C4-2B (cell line): ENCODE data around the gene STAT6.

Experiments used
- H3K27ac ChIP-seq: fragments of 450-650 bp; 2 replicates; pipeline ENCODE4 v1.5.1; 2017
- ZFX ChIP-seq: fragments of 450-650 bp; IDR thresholded peaks from 2 replicates; pipeline ENCODE4 v1.6.1; 2017
- TF ChIP-seq, protein P1 (sequence below): fragments of 450-650 bp; conservative IDR thresholded peaks from 2 replicates; pipeline ENCODE4 v1.5.1; 2017; ENCODE audit warnings: mild to moderate bottlenecking

STAT6 gene

DNA sequence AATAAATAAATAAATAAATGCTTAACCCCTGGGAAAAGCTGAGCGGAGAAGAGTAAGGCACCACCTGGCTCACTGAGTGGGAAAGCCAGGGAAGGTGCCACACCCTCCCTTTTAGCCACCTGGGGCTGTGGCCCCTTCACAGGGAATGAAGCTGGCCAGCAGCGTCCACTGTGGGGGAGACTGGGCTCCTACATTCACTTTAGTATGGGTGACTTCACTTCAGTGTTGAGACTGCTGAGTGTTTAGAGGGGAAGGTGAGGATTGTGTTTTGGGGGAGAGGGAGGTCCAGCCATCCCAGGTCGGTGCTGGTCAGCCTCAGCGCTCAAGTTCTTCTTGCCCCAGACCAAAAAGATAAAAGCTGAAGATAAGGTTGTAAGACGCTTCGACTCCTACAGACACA is 20.7 kb downstream of the STAT6 start:
- H3K27ac ChIP-seq = no peak overlapping the region
- TF ChIP-seq, protein P1, sequence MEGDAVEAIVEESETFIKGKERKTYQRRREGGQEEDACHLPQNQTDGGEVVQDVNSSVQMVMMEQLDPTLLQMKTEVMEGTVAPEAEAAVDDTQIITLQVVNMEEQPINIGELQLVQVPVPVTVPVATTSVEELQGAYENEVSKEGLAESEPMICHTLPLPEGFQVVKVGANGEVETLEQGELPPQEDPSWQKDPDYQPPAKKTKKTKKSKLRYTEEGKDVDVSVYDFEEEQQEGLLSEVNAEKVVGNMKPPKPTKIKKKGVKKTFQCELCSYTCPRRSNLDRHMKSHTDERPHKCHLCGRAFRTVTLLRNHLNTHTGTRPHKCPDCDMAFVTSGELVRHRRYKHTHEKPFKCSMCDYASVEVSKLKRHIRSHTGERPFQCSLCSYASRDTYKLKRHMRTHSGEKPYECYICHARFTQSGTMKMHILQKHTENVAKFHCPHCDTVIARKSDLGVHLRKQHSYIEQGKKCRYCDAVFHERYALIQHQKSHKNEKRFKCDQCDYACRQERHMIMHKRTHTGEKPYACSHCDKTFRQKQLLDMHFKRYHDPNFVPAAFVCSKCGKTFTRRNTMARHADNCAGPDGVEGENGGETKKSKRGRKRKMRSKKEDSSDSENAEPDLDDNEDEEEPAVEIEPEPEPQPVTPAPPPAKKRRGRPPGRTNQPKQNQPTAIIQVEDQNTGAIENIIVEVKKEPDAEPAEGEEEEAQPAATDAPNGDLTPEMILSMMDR = no peak
- TF ChIP-seq ZFX = no peak

DNA sequence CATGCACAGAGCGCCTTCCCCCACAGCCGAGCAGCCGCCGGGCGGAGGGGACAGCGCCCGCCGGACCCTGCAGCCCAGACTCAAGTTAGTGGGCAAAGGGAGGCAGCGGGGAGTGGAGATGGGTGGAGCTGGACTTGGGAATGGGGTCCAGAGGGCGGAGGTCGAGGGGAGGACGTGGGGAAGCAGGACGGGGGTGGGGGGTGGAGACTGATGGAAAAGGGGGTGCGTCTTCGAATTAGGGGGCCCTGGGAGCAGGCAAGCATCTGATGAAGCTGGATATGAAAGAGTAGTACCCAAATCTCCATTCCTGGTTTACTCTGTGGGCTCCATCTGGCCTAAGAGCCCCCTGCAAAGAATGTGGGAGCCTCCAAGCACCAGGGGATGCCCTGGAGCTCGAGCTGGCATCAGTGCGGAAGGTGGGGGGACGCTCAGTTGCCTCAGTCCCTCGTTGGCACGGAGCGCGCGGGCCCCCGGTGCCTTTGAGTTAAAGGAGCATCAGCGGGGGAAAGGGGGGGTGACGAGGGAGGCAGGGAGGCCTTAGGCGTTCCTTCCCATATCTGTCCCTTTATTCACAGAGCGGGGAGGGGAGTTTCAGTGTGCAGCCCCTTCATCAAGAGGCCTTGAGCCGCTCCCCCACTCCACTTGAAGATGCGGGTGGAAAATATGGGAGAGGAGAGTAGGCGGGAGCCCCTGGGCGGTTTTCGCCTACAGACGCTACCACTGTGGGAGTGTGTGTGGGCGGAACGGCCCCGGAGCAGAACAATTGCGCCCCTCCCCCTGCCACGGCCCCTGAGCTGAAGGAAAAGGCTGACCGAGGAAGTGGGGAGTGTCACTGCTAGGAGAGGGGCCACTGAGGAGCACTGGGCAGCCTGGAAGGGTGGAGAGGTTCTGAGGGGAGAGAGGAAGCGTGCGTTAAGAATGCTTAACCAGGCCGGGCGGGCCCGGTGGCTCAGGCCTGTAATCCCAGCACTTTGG is 21.6 kb downstream of the STAT6 start:
- H3K27ac ChIP-seq = peak overlapping the region; percentile 81
- TF ChIP-seq ZFX = no peak
- TF ChIP-seq, protein P1 = no peak

DNA sequence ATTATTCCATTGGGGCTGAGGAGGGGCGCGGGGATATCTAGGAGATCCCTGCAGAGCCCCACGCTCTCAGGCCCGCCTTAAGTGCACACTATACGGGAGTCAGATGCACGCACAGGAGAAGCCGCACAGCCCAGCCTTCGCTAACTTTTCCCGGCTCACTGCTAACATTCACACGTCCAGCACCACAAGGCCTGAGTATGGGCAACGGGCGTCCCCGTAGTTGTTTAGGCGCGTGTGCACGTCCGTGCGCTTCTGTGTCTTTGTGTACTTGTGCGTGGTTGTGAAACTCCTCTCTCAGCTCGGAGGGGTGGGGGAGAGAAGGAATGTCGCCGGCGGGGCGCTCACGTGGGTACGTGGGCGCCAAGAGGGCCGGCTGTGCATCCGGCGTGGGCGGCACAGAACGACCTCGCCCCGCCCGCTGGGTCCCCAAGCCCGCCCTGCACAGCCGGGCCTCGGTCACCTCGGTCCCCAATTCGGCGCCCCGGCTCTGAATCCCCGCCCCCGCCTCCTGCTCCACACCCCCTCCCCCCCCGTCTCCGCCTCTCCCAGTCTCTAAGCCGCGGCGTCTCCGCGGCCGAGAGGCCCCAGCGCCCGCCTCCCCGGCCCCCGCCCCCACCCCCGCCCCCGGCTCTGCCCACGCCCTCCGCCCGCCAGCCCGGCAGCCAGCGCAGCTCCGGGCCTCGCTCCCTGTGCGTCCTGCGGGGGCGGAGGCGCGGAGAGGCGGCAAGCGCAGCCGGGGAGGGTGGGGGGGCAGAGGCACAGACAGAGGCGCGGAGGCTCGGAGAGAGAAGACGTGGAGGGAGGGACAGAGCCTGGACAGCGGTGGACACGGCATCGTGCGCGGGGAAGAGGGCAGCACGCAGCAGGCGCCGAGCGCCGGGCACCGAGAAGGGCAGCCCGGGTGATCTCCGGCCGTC is 22.6 kb downstream of the STAT6 start, which contains the start of gene NAB2:
NAB2 (plus strand) TSS at position 761 of the 917 bp plus-strand sequence. CDS start 158 bp downstream, outside the sequence.
- peak within 1 kb of the TSS; percentile 81 for H3K27ac ChIP-seq

DNA sequence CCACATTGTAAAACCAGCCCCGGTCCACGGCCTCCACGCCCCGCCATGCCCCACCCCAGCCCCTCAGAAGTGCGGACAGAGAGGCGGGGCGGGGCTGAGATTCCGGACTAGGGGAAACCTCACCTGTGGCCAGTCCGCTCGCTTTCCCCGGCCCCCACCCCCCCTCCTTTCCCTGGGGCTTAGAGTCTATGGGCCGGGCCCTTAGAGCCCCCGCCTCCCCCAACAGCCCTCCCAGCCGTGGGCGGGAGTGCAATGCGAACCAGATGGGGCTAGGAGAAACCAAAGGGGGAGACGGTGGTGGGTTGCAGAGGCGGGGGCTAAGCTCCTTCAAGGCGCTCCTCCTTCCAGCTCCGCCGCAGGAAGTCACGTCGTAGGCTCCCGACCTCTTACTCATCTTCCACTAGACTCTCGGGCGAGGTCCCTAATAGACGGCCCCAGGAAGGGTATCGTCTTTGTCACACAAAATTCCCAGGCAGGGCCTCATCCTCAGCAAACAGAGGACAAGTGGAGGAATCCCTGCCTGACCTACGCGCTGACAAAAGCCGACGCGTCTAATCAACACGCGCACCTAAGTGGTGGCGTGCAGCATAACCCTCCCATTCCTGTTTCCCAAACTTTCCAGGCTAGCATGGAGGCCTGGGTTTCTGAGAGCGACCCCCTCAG is 23.3 kb downstream of the STAT6 start:
- TF ChIP-seq, protein P1 = no peak
- no peak for TF ChIP-seq ZFX
- H3K27ac ChIP-seq = peak overlapping the region; percentile 81

More for the DNA sequence above, 22.6 kb downstream of the STAT6 start, which contains the start of gene NAB2:
- TF ChIP-seq, protein P1 = no peak
- no peak for TF ChIP-seq ZFX

DNA sequence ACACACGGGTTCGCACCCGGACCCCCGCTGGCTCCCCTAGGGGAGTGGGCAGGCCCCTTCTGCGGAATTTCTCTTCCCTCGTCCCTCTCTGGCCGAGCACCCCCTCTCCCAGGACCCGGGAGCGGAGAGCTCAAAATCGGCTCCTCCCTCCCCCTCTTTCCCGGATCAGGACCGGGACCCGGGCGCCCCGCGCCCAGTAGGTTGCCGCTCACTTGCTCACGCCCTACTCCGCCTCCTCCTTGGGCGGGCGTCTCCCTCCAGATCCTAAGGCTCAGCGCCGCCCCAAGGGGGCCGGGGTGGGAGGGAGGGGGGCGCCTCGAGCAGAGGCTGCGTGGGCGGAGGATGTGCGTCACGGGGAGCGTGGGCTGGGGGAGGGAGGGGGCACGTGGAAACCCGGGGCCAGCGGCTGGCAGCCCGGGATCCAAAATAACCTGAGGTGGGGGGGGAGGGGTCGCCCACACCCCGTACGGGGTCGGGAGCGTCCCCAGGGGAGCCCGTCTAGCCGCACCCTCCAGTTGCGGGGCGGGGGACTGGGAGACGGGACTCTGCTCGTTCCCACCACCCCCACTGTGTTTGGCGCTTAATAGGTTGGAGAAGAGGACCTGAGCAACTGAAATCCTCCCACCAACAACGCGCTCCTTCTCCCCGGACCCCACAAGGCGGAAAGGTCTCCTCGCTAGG is 24.0 kb downstream of the STAT6 start:
- TF ChIP-seq, protein P1 = no peak
- TF ChIP-seq ZFX = no peak
- peak overlapping the region; percentile 81 for H3K27ac ChIP-seq

DNA sequence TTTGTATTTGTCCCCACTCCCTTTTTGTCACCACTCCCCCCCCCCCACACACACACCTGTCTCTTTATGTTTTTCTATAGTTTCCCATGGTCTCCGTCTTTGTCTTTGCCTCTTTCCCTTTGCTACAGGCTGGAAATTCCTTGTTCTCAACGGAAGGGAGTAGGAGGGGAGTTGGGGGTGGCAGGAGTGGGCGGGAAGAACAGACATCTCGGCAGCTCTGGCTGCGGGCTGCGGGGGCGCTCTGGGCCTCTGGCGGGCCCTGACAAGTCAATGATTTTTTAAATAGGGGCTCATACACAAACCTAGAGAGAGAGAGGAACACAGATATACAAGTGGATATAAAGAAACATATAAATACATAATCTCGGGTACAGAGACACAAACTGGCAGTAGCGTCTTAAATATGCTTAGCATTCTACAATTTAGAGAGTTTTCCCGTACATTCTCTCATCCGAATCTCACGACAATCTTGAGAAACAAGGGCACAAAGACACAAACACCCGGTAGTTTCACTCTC is 24.6 kb downstream of the STAT6 start:
- TF ChIP-seq ZFX = no peak
- TF ChIP-seq, protein P1 = no peak; the same call in 1 of the 2 replicates
- peak overlapping the region; percentile 81 for H3K27ac ChIP-seq
